Measurements from ENCODE around the gene ELF5.

Gene ELF5

GRCh38 chr11:34475656-34476055 is 37.9 kb downstream of the ELF5 start:
- no CpG with 5 or more reads among the region's 3 CpGs for WGBS (ENCODE audit: extremely low coverage, insufficient coverage, insufficient read length)
- Histone ChIP-seq H3K14ac (ENCODE audit: low read length) (no peak overlapping the region), H3K4me1 (ENCODE audit: control insufficient read depth in 1 of 2, insufficient read depth in 2 of 2, low read length in 2 of 2) (no peaks in the 10 kb centered on the region), H3K9ac (ENCODE audit: low read length) (no peak overlapping the region), H3K18ac (ENCODE audit: low read length) (no peak overlapping the region), H3K4me2 (ENCODE audit: low read length) (no peak overlapping the region), H3K4ac (ENCODE audit: low read depth, low read length) (no peak overlapping the region), H4K12ac (ENCODE audit: low read depth, low read length) (no peak overlapping the region), H3K9me3 (ENCODE audit: insufficient read depth, low read depth, low read length) (no peaks in the 10 kb centered on the region), H4K91ac (ENCODE audit: low read depth, low read length) (no peak overlapping the region), H3K27me3 (ENCODE audit: insufficient read depth, low read length) (no peaks in the 10 kb centered on the region), H4K8ac (ENCODE audit: low read depth, low read length) (no peak overlapping the region), H2BK120ac (ENCODE audit: insufficient read depth, low read length, poor library complexity) (no peak overlapping the region), H3K23ac (ENCODE audit: low read length) (no peak overlapping the region), H2BK12ac (ENCODE audit: low read length) (no peak overlapping the region), H3K4me3 (ENCODE audit: low read depth, low read length) (no peak overlapping the region), H2AFZ (ENCODE audit: insufficient read depth, low read length, poor library complexity) (no peak overlapping the region), H2BK5ac (ENCODE audit: low read depth, low read length, poor library complexity) (no peak overlapping the region), H3K79me1 (ENCODE audit: low read length) (no peaks in the 10 kb centered on the region), H2AK5ac (ENCODE audit: low read length) (no peak overlapping the region), H3K79me2 (ENCODE audit: control insufficient read depth, insufficient read depth, low read length, poor library complexity) (no peaks in the 10 kb centered on the region), H3K36me3 (ENCODE audit: control insufficient read depth in 1 of 2, insufficient read depth in 2 of 2, low read length in 2 of 2) (no peaks in the 10 kb centered on the region), H3K27ac (ENCODE audit: low read depth, low read length) (no peak overlapping the region)
- no peak for DNase-seq

GRCh38 chr11:34473603-34474169 is 39.9 kb downstream of the ELF5 start:
- no peak overlapping the region for H3K9ac ChIP-seq (ENCODE audit: low read length)
- no peak for DNase-seq
- H3K4me3 ChIP-seq (ENCODE audit: low read depth, low read length): no peak overlapping the region
- H2BK120ac ChIP-seq (ENCODE audit: insufficient read depth, low read length, poor library complexity): no peak overlapping the region
- no peak overlapping the region for H4K91ac ChIP-seq (ENCODE audit: low read depth, low read length)
- H3K18ac ChIP-seq (ENCODE audit: low read length): no peak overlapping the region
- no peaks in the 10 kb centered on the region for H3K79me2 ChIP-seq (ENCODE audit: control insufficient read depth, insufficient read depth, low read length, poor library complexity)
- no peaks in the 10 kb centered on the region for H3K27me3 ChIP-seq (ENCODE audit: insufficient read depth, low read length)
- H3K27ac ChIP-seq (ENCODE audit: low read depth, low read length): no peak overlapping the region
- H3K23ac ChIP-seq (ENCODE audit: low read length): no peak overlapping the region
- no peak overlapping the region for H4K12ac ChIP-seq (ENCODE audit: low read depth, low read length)
- H2BK12ac ChIP-seq (ENCODE audit: low read length): no peak overlapping the region
- H3K4me2 ChIP-seq (ENCODE audit: low read length): no peak overlapping the region
- no peak overlapping the region for H2AK5ac ChIP-seq (ENCODE audit: low read length)
- H3K9me3 ChIP-seq (ENCODE audit: insufficient read depth, low read depth, low read length): no peaks in the 10 kb centered on the region
- no CpG with 5 or more reads among the region's 4 CpGs for WGBS (ENCODE audit: extremely low coverage, insufficient coverage, insufficient read length)
- no peaks in the 10 kb centered on the region for H3K79me1 ChIP-seq (ENCODE audit: low read length)
- no peak overlapping the region for H4K8ac ChIP-seq (ENCODE audit: low read depth, low read length)
- H3K14ac ChIP-seq (ENCODE audit: low read length): no peak overlapping the region
- no peaks in the 10 kb centered on the region for H3K4me1 ChIP-seq (ENCODE audit: control insufficient read depth in 1 of 2, insufficient read depth in 2 of 2, low read length in 2 of 2)
- H3K4ac ChIP-seq (ENCODE audit: low read depth, low read length): no peak overlapping the region
- H2AFZ ChIP-seq (ENCODE audit: insufficient read depth, low read length, poor library complexity): no peak overlapping the region
- H3K36me3 ChIP-seq (ENCODE audit: control insufficient read depth in 1 of 2, insufficient read depth in 2 of 2, low read length in 2 of 2): no peaks in the 10 kb centered on the region
- H2BK5ac ChIP-seq (ENCODE audit: low read depth, low read length, poor library complexity): no peak overlapping the region

- no peak overlapping the region for H3K4me3 ChIP-seq (ENCODE audit: low read depth, low read length)
- no peaks in the 10 kb centered on the region for H3K79me2 ChIP-seq (ENCODE audit: control insufficient read depth, insufficient read depth, low read length, poor library complexity)
- no peak overlapping the region for H2BK120ac ChIP-seq (ENCODE audit: insufficient read depth, low read length, poor library complexity)
- no peak overlapping the region for H4K8ac ChIP-seq (ENCODE audit: low read depth, low read length)
- H3K23ac ChIP-seq (ENCODE audit: low read length): no peak overlapping the region
- no peak overlapping the region for H3K4ac ChIP-seq (ENCODE audit: low read depth, low read length)
- H4K91ac ChIP-seq (ENCODE audit: low read depth, low read length): no peak overlapping the region
- no peak overlapping the region for H2BK12ac ChIP-seq (ENCODE audit: low read length)
- H3K27me3 ChIP-seq (ENCODE audit: insufficient read depth, low read length): no peaks in the 10 kb centered on the region
- H3K9me3 ChIP-seq (ENCODE audit: insufficient read depth, low read depth, low read length): no peaks in the 10 kb centered on the region
- H3K4me2 ChIP-seq (ENCODE audit: low read length): no peak overlapping the region
- no peak overlapping the region for H2BK5ac ChIP-seq (ENCODE audit: low read depth, low read length, poor library complexity)
- no CpG with 5 or more reads among the region's 8 CpGs for WGBS (ENCODE audit: extremely low coverage, insufficient coverage, insufficient read length)
- no peak overlapping the region for H2AFZ ChIP-seq (ENCODE audit: insufficient read depth, low read length, poor library complexity)
- no peak overlapping the region for H4K12ac ChIP-seq (ENCODE audit: low read depth, low read length)
- H3K18ac ChIP-seq (ENCODE audit: low read length): no peak overlapping the region
- no peak overlapping the region for H3K9ac ChIP-seq (ENCODE audit: low read length)
- no peaks in the 10 kb centered on the region for H3K36me3 ChIP-seq (ENCODE audit: control insufficient read depth in 1 of 2, insufficient read depth in 2 of 2, low read length in 2 of 2)
- no peak overlapping the region for H3K14ac ChIP-seq (ENCODE audit: low read length)
- peak; percentile 7 to 65 for DNase-seq
- H3K27ac ChIP-seq (ENCODE audit: low read depth, low read length): no peak overlapping the region
- H2AK5ac ChIP-seq (ENCODE audit: low read length): no peak overlapping the region
- no peaks in the 10 kb centered on the region for H3K4me1 ChIP-seq (ENCODE audit: control insufficient read depth in 1 of 2, insufficient read depth in 2 of 2, low read length in 2 of 2)
- H3K79me1 ChIP-seq (ENCODE audit: low read length): no peaks in the 10 kb centered on the region
Observed at GRCh38 chr11:34468209-34468841, 45.3 kb downstream of the ELF5 start.

DNA sequence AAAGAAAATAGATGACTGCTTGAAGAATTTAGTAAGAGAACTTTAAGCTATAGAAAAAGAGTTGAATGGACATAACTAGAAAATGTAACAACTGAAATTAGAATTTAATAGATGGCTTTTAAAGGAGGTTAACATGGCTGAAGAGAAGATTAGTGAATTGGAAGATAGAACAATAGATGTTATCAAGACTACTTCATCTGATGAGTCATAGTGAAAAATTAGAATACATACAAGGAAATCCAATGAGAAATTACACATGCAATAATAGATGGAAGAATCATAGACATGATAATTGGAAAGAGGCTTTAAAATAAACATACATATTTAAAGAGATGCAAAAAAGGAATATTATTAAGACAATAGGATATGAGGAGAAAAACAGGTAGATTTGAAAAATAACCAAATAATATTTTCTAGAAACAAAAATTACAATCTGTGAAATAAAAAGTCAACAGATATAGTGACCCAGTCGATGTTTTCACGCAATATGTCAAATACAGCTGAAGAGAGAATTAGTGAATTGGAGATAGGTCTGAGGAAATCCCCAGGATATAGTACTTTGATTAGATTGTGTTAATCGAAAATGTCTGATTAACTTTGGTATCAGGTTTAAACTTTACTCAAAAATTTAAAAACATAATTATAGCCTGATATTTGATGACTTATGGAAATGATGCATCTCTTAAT is 46.6 kb downstream of the ELF5 start:
- H2BK120ac ChIP-seq (ENCODE audit: insufficient read depth, low read length, poor library complexity): no peak overlapping the region
- no peak overlapping the region for H3K9ac ChIP-seq (ENCODE audit: low read length)
- no CpG with 5 or more reads among the region's 3 CpGs for WGBS (ENCODE audit: extremely low coverage, insufficient coverage, insufficient read length)
- no peaks in the 10 kb centered on the region for H3K27me3 ChIP-seq (ENCODE audit: insufficient read depth, low read length)
- H3K79me1 ChIP-seq (ENCODE audit: low read length): no peaks in the 10 kb centered on the region
- H2AK5ac ChIP-seq (ENCODE audit: low read length): no peak overlapping the region
- DNase-seq: no peak
- no peak overlapping the region for H3K23ac ChIP-seq (ENCODE audit: low read length)
- no peak overlapping the region for H3K27ac ChIP-seq (ENCODE audit: low read depth, low read length)
- H3K79me2 ChIP-seq (ENCODE audit: control insufficient read depth, insufficient read depth, low read length, poor library complexity): no peaks in the 10 kb centered on the region
- H3K4me2 ChIP-seq (ENCODE audit: low read length): no peak overlapping the region
- no peak overlapping the region for H4K8ac ChIP-seq (ENCODE audit: low read depth, low read length)
- no peak overlapping the region for H3K4me3 ChIP-seq (ENCODE audit: low read depth, low read length)
- no peak overlapping the region for H2AFZ ChIP-seq (ENCODE audit: insufficient read depth, low read length, poor library complexity)
- no peak overlapping the region for H3K4ac ChIP-seq (ENCODE audit: low read depth, low read length)
- H3K36me3 ChIP-seq (ENCODE audit: control insufficient read depth in 1 of 2, insufficient read depth in 2 of 2, low read length in 2 of 2): no peaks in the 10 kb centered on the region
- no peak overlapping the region for H3K14ac ChIP-seq (ENCODE audit: low read length)
- no peaks in the 10 kb centered on the region for H3K4me1 ChIP-seq (ENCODE audit: control insufficient read depth in 1 of 2, insufficient read depth in 2 of 2, low read length in 2 of 2)
- no peak overlapping the region for H2BK12ac ChIP-seq (ENCODE audit: low read length)
- no peaks in the 10 kb centered on the region for H3K9me3 ChIP-seq (ENCODE audit: insufficient read depth, low read depth, low read length)
- no peak overlapping the region for H4K12ac ChIP-seq (ENCODE audit: low read depth, low read length)
- H4K91ac ChIP-seq (ENCODE audit: low read depth, low read length): no peak overlapping the region
- no peak overlapping the region for H3K18ac ChIP-seq (ENCODE audit: low read length)
- no peak overlapping the region for H2BK5ac ChIP-seq (ENCODE audit: low read depth, low read length, poor library complexity)
